Mesendoderm (in vitro differentiated cells): ENCODE results near the gene SLIT3.

Source experiments
- DNase-seq: peaks from one replicate; pipeline ENCODE4 v3.0.0; 2013
- H2AK5ac ChIP-seq: 2 replicates; pipeline ENCODE4 v1.6.1; 2013; ENCODE audit warnings: low read length, inconsistent platforms
- H2BK120ac ChIP-seq: 2 replicates; pipeline ENCODE4 v1.6.1; 2013; ENCODE audit warnings: low read depth, mild to moderate bottlenecking, low read length, moderate library complexity, mixed read lengths
- H2BK15ac ChIP-seq: replicated peaks from 2 replicates; pipeline ENCODE4 v1.6.1; 2013; ENCODE audit warnings: low read depth, mild to moderate bottlenecking, moderate library complexity
- H2BK5ac ChIP-seq: 2 replicates; pipeline ENCODE4 v1.6.1; 2013; ENCODE audit warnings: low read length, inconsistent platforms
- H3K18ac ChIP-seq: 2 replicates; pipeline ENCODE4 v1.6.1; 2013; ENCODE audit warnings: mild to moderate bottlenecking, low read length, mixed read lengths
- H3K23ac ChIP-seq: one replicate; pipeline ENCODE4 v1.6.1; 2013; ENCODE audit warnings: low read length
- H3K27ac ChIP-seq: 2 replicates; pipeline ENCODE4 v1.5.1; 2013; ENCODE audit warnings: low read depth, mild to moderate bottlenecking, inconsistent platforms, low read length, moderate library complexity
- H3K27me3 ChIP-seq: 2 replicates; pipeline ENCODE4 v1.6.1; 2013; ENCODE audit warnings: low read length, control low read depth, mild to moderate bottlenecking, inconsistent platforms; ENCODE audit not compliant: insufficient read depth, poor library complexity
- H3K36me3 ChIP-seq: 2 replicates; pipeline ENCODE4 v1.6.1; 2013; ENCODE audit warnings: low read length, inconsistent platforms; ENCODE audit not compliant: control insufficient read depth, insufficient read depth
- H3K4ac ChIP-seq: one replicate; pipeline ENCODE4 v1.6.1; 2013; ENCODE audit warnings: low read depth, mild to moderate bottlenecking, low read length, moderate library complexity
- H3K4me1 ChIP-seq: 2 replicates; pipeline ENCODE4 v1.6.1; 2013; ENCODE audit warnings: low read depth, low read length, inconsistent platforms; ENCODE audit not compliant: control insufficient read depth
- H3K4me2 ChIP-seq: 2 replicates; pipeline ENCODE4 v1.6.1; 2013; ENCODE audit warnings: low read length
- H3K4me3 ChIP-seq: 2 replicates; pipeline ENCODE4 v1.5.1; 2013; ENCODE audit warnings: mild to moderate bottlenecking, low read length
- H3K56ac ChIP-seq: one replicate; pipeline ENCODE4 v1.6.1; 2013; ENCODE audit warnings: low read length
- H3K79me1 ChIP-seq: 2 replicates; pipeline ENCODE4 v1.6.1; 2013; ENCODE audit warnings: low read length, inconsistent platforms
- H3K79me2 ChIP-seq: 2 replicates; pipeline ENCODE4 v1.6.1; 2013; ENCODE audit warnings: mild to moderate bottlenecking, low read length; ENCODE audit not compliant: control insufficient read depth, insufficient read depth
- H3K9ac ChIP-seq: 2 replicates; pipeline ENCODE4 v1.6.1; 2013; ENCODE audit warnings: low read length, inconsistent platforms
- H4K5ac ChIP-seq: one replicate; pipeline ENCODE4 v1.6.1; 2013; ENCODE audit warnings: low read length
- H4K8ac ChIP-seq: one replicate; pipeline ENCODE4 v1.6.1; 2013; ENCODE audit warnings: low read depth, mild to moderate bottlenecking, control low read depth, low read length, moderate library complexity
- WGBS: extraction: QIAGEN DNeasy Blood & Tissue Kit; methylation state at CpG from one replicate; pipeline ENCODE4 v1.1.7; 2013; ENCODE audit warnings: low lambda C conversion rate, missing lambda C conversion rate; ENCODE audit not compliant: insufficient coverage; ENCODE audit errors: extremely low coverage; 5-methylcytosine and 5-hydroxymethylcytosine counted together

The SLIT3 gene

GRCh38 chr5:169302491-169303118 lies 1.7 kb upstream of the SLIT3 start:
- no peak overlapping the region for H3K4me2 ChIP-seq
- no peak overlapping the region for H3K18ac ChIP-seq

GRCh38 chr5:169301986-169302385 lies 1.0 kb upstream of the SLIT3 start:
- no peak for DNase-seq
- Histone ChIP-seq H3K79me1 (no peaks in the 10 kb centered on the region), H3K36me3 (no peaks in the 10 kb centered on the region), H3K4me3 (no peak overlapping the region), H2BK5ac (no peak overlapping the region), H4K8ac (no peak overlapping the region), H2AK5ac (no peak overlapping the region), H3K9ac (no peak overlapping the region), H3K27me3 (peaks cover 11% of the 10 kb centered on the region), H3K27ac (no peak overlapping the region), H3K4ac (no peak overlapping the region), H3K4me2 (no peak overlapping the region), H3K18ac (no peak overlapping the region), H3K56ac (no peak overlapping the region), H3K79me2 (no peaks in the 10 kb centered on the region), H2BK120ac (no peak overlapping the region), H3K4me1 (no peaks in the 10 kb centered on the region), H4K5ac (no peak overlapping the region), H3K23ac (no peak overlapping the region), H2BK15ac (no peak overlapping the region)
- no CpG with 5 or more reads among the region's 12 CpGs for WGBS

More at GRCh38 chr5:169302491-169303118, 1.7 kb upstream of the SLIT3 start:
- no peak overlapping the region for H3K9ac ChIP-seq
- no peak overlapping the region for H3K27ac ChIP-seq
- no peaks in the 10 kb centered on the region for H3K36me3 ChIP-seq
- H3K79me1 ChIP-seq, result no peaks in the 10 kb centered on the region
- H2BK15ac ChIP-seq, result no peak overlapping the region
- no peak overlapping the region for H3K4ac ChIP-seq
- no peaks in the 10 kb centered on the region for H3K4me1 ChIP-seq
- no peak overlapping the region for H4K8ac ChIP-seq
- H3K56ac ChIP-seq, result no peak overlapping the region
- H2BK5ac ChIP-seq, result no peak overlapping the region
- peaks cover 11% of the 10 kb centered on the region for H3K27me3 ChIP-seq
- no peaks in the 10 kb centered on the region for H3K79me2 ChIP-seq
- H4K5ac ChIP-seq, result no peak overlapping the region
- peak; percentile 78 for DNase-seq
- H2AK5ac ChIP-seq, result no peak overlapping the region
- no peak overlapping the region for H3K23ac ChIP-seq
- WGBS, result no CpG with 5 or more reads among the region's 17 CpGs
- H3K4me3 ChIP-seq, result no peak overlapping the region
- H2BK120ac ChIP-seq, result no peak overlapping the region

GRCh38 chr5:169301386-169301934 lies 521 bp upstream of the SLIT3 start:
- no peak overlapping the region for H2BK120ac ChIP-seq
- H3K4me2 ChIP-seq, result peak overlapping the region; percentile 68
- H3K27ac ChIP-seq, result no peak overlapping the region
- no peak overlapping the region for H4K5ac ChIP-seq
- no peak for DNase-seq
- no peaks in the 10 kb centered on the region for H3K79me1 ChIP-seq
- no peaks in the 10 kb centered on the region for H3K4me1 ChIP-seq
- H3K9ac ChIP-seq, result peak overlapping the region; percentile 44
- H3K36me3 ChIP-seq, result no peaks in the 10 kb centered on the region
- no peak overlapping the region for H2AK5ac ChIP-seq
- no CpG with 5 or more reads among the region's 18 CpGs for WGBS
- no peak overlapping the region for H4K8ac ChIP-seq
- H2BK15ac ChIP-seq, result no peak overlapping the region
- H3K18ac ChIP-seq, result no peak overlapping the region
- H3K27me3 ChIP-seq, result peaks cover 11% of the 10 kb centered on the region
- H3K4me3 ChIP-seq, result no peak overlapping the region
- H3K79me2 ChIP-seq, result no peaks in the 10 kb centered on the region
- H2BK5ac ChIP-seq, result no peak overlapping the region
- H3K56ac ChIP-seq, result peak overlapping the region; percentile 69
- H3K4ac ChIP-seq, result no peak overlapping the region
- no peak overlapping the region for H3K23ac ChIP-seq

- Histone ChIP-seq H3K18ac (no peak overlapping the region), H2BK120ac (no peak overlapping the region), H4K8ac (no peak overlapping the region), H4K5ac (no peak overlapping the region), H3K79me1 (no peaks in the 10 kb centered on the region), H3K79me2 (no peaks in the 10 kb centered on the region), H3K36me3 (no peaks in the 10 kb centered on the region), H3K4ac (no peak overlapping the region), H3K27me3 (peaks cover 11% of the 10 kb centered on the region), H3K56ac (peak overlapping the region; percentile 80), H2BK5ac (no peak overlapping the region), H3K4me1 (no peaks in the 10 kb centered on the region), H2BK15ac (no peak overlapping the region), H3K23ac (no peak overlapping the region), H3K9ac (peak overlapping the region; percentile 12), H3K4me2 (peak overlapping the region; percentile 23), H3K4me3 (no peak overlapping the region), H2AK5ac (no peak overlapping the region), H3K27ac (no peak overlapping the region)
- peak; percentile 10 for DNase-seq
- WGBS, result no CpG with 5 or more reads among the region's 35 CpGs
Observed at GRCh38 chr5:169299663-169300467, 1.1 kb downstream of the SLIT3 start.

GRCh38 chr5:169299191-169299662 lies 1.7 kb downstream of the SLIT3 start:
- no peak overlapping the region for H3K27ac ChIP-seq
- no peak overlapping the region for H2BK120ac ChIP-seq
- no peaks in the 10 kb centered on the region for H3K79me2 ChIP-seq
- H3K4me3 ChIP-seq, result no peak overlapping the region
- peaks cover 11% of the 10 kb centered on the region for H3K27me3 ChIP-seq
- H3K4me2 ChIP-seq, result no peak overlapping the region
- WGBS, result no CpG with 5 or more reads among the region's 7 CpGs
- no peak overlapping the region for H3K56ac ChIP-seq
- H2BK15ac ChIP-seq, result no peak overlapping the region
- H3K23ac ChIP-seq, result no peak overlapping the region
- H3K36me3 ChIP-seq, result no peaks in the 10 kb centered on the region
- H3K9ac ChIP-seq, result no peak overlapping the region
- no peak overlapping the region for H3K18ac ChIP-seq
- H3K4ac ChIP-seq, result no peak overlapping the region
- H2BK5ac ChIP-seq, result no peak overlapping the region
- H3K4me1 ChIP-seq, result no peaks in the 10 kb centered on the region
- no peaks in the 10 kb centered on the region for H3K79me1 ChIP-seq
- no peak overlapping the region for H4K5ac ChIP-seq
- no peak overlapping the region for H4K8ac ChIP-seq
- DNase-seq, result no peak
- no peak overlapping the region for H2AK5ac ChIP-seq
